HEK293 (cell line): ENCODE measurements around the gene CASP7.

Experiments used
- FEZF1 ChIP-seq: fragments of 450-650 bp; formaldehyde crosslinking; IDR thresholded peaks from 2 replicates; pipeline ENCODE4 v1.5.1; 2016; ENCODE audit warnings: missing biosample characterization, missing genetic modification characterization
- GLI4 ChIP-seq: fragments of 450-650 bp; formaldehyde crosslinking; IDR thresholded peaks from 2 replicates; pipeline ENCODE4 v1.5.1; 2016; ENCODE audit warnings: missing biosample characterization, missing genetic modification characterization
- MYNN ChIP-seq: fragments of 450-650 bp; formaldehyde crosslinking; IDR thresholded peaks from 2 replicates; pipeline ENCODE4 v1.5.1; 2016; ENCODE audit warnings: missing biosample characterization, missing genetic modification characterization, borderline replicate concordance
- MZF1 ChIP-seq: fragments of 450-650 bp; formaldehyde crosslinking; IDR thresholded peaks from 2 replicates; pipeline ENCODE4 v1.5.1; 2017; ENCODE audit warnings: missing biosample characterization, missing genetic modification characterization, borderline replicate concordance
- TRIM28 ChIP-seq: IDR thresholded peaks from 2 replicates; pipeline ENCODE4 v1.6.1; 2011; ENCODE audit warnings: low read length, control low read depth, borderline replicate concordance
- ZNF121 ChIP-seq: fragments of 450-650 bp; formaldehyde crosslinking; IDR thresholded peaks from 2 replicates; pipeline ENCODE4 v1.5.1; 2016; ENCODE audit warnings: missing biosample characterization, missing genetic modification characterization
- ZNF138 ChIP-seq: fragments of 450-650 bp; formaldehyde crosslinking; IDR thresholded peaks from 2 replicates; pipeline ENCODE4 v1.5.1; 2016; ENCODE audit warnings: missing biosample characterization, missing genetic modification characterization, borderline replicate concordance
- ZNF211 ChIP-seq: fragments of 450-650 bp; formaldehyde crosslinking; IDR thresholded peaks from 2 replicates; pipeline ENCODE4 v1.5.1; 2016; ENCODE audit warnings: low read depth, missing biosample characterization, missing genetic modification characterization
- ZNF214 ChIP-seq: fragments of 450-650 bp; formaldehyde crosslinking; IDR thresholded peaks from 2 replicates; pipeline ENCODE4 v1.5.1; 2017; ENCODE audit warnings: missing biosample characterization, mild to moderate bottlenecking, missing genetic modification characterization, borderline replicate concordance
- ZNF302 ChIP-seq: fragments of 450-650 bp; formaldehyde crosslinking; IDR thresholded peaks from 2 replicates; pipeline ENCODE4 v1.5.1; 2016; ENCODE audit warnings: missing biosample characterization, missing genetic modification characterization, low read depth
- ZNF350 ChIP-seq: fragments of 450-650 bp; formaldehyde crosslinking; IDR thresholded peaks from 2 replicates; pipeline ENCODE4 v1.5.0; 2017; ENCODE audit warnings: missing biosample characterization, mild to moderate bottlenecking, missing genetic modification characterization
- ZNF366 ChIP-seq: fragments of 450-650 bp; formaldehyde crosslinking; conservative IDR thresholded peaks from 2 replicates; pipeline ENCODE4 v1.5.1; 2016; ENCODE audit warnings: missing biosample characterization, missing genetic modification characterization
- ZNF558 ChIP-seq: fragments of 450-650 bp; formaldehyde crosslinking; IDR thresholded peaks from 2 replicates; pipeline ENCODE4 v1.5.1; 2016; ENCODE audit warnings: missing biosample characterization, missing genetic modification characterization
- ZNF585B ChIP-seq: fragments of 450-650 bp; formaldehyde crosslinking; IDR thresholded peaks from 2 replicates; pipeline ENCODE4 v1.5.1; 2016; ENCODE audit warnings: missing biosample characterization, missing genetic modification characterization
- ZNF660 ChIP-seq: fragments of 450-650 bp; IDR thresholded peaks from 2 replicates; pipeline ENCODE4 v1.5.1; 2018; ENCODE audit warnings: missing biosample characterization, mild to moderate bottlenecking, missing genetic modification characterization
- ZNF670 ChIP-seq: fragments of 450-650 bp; formaldehyde crosslinking; IDR thresholded peaks from 2 replicates; pipeline ENCODE4 v1.5.1; 2016; ENCODE audit warnings: missing biosample characterization, missing genetic modification characterization, low read depth
- ZNF701 ChIP-seq: fragments of 450-650 bp; formaldehyde crosslinking; IDR thresholded peaks from 2 replicates; pipeline ENCODE4 v1.5.1; 2016; ENCODE audit warnings: missing biosample characterization, missing genetic modification characterization
- ZNF777 ChIP-seq: fragments of 450-650 bp; formaldehyde crosslinking; IDR thresholded peaks from 2 replicates; pipeline ENCODE4 v1.5.1; 2017; ENCODE audit warnings: missing biosample characterization, missing genetic modification characterization, borderline replicate concordance
- ZSCAN23 ChIP-seq: fragments of 450-650 bp; formaldehyde crosslinking; IDR thresholded peaks from 2 replicates; pipeline ENCODE4 v1.5.1; 2016; ENCODE audit warnings: missing biosample characterization, missing genetic modification characterization
- TF ChIP-seq, protein P1 (sequence below): fragments of 450-650 bp; formaldehyde crosslinking; IDR thresholded peaks from 2 replicates; pipeline ENCODE4 v1.5.1; 2016; ENCODE audit warnings: missing biosample characterization, missing genetic modification characterization
- TF ChIP-seq, protein P2 (sequence below): fragments of 450-650 bp; formaldehyde crosslinking; IDR thresholded peaks from 2 replicates; pipeline ENCODE4 v1.5.0; 2017; ENCODE audit warnings: missing biosample characterization, missing genetic modification characterization, borderline replicate concordance
- TF ChIP-seq, protein P3 (sequence below): fragments of 450-650 bp; formaldehyde crosslinking; IDR thresholded peaks from 2 replicates; pipeline ENCODE4 v1.5.1; 2016; ENCODE audit warnings: missing biosample characterization, missing genetic modification characterization, borderline replicate concordance
- TF ChIP-seq, protein P4 (sequence below): fragments of 450-650 bp; formaldehyde crosslinking; IDR thresholded peaks from 2 replicates; pipeline ENCODE4 v1.5.1; 2016; ENCODE audit warnings: missing biosample characterization, missing genetic modification characterization
- TF ChIP-seq, protein P5 (sequence below): fragments of 450-650 bp; IDR thresholded peaks from 2 replicates; pipeline ENCODE4 v1.5.1; 2018; ENCODE audit warnings: missing biosample characterization, mild to moderate bottlenecking, missing genetic modification characterization
- TF ChIP-seq, protein P6 (sequence below): fragments of 450-650 bp; formaldehyde crosslinking; IDR thresholded peaks from 2 replicates; pipeline ENCODE4 v1.5.1; 2017; ENCODE audit warnings: missing biosample characterization, missing genetic modification characterization

CASP7 gene

DNA sequence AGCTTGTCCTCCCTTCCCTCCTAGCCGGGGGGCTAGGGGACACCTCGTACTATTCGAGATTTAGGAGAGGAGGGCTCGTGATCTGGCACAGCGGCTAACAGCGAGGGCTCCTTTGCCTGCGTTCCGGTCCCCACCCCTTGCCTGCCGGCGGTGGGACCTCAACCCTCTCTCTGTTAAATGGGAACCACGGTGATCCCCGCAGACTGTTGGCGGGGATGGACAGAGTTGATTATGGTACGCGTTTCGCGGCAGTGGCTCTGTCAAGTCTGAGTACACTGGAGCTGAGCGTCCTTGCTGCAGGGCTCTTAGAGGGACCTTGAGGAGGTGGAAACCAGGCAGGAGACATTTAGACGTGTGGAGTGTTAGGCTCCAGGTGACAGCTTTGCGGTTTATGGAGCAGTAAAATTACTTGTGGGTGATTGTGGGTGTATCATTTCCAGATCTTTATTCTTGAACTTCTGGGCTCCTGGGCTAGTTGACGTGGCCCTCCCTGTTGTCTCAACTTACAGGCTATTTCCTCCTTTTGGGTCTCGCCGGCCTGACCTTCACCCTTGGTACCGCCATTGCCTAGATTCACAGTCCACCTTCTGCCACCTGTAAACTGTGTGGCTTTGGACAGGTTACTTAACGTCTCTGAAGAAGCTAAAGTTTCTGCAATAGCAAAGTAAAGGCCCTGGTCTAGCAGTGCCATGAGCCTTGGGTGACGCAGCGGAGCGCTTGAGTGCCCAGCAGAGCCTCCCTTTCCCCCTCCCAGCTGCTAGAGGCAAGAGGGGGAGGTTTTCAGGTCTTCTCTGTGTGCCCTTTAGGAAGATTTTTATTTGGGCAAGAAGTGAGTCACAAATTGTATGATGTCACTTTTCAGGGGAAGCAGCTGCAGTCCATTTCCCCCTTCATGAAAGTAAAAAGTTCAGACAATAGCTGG lies 739 bp downstream of the CASP7 start (continued):
- TF ChIP-seq, protein P1, sequence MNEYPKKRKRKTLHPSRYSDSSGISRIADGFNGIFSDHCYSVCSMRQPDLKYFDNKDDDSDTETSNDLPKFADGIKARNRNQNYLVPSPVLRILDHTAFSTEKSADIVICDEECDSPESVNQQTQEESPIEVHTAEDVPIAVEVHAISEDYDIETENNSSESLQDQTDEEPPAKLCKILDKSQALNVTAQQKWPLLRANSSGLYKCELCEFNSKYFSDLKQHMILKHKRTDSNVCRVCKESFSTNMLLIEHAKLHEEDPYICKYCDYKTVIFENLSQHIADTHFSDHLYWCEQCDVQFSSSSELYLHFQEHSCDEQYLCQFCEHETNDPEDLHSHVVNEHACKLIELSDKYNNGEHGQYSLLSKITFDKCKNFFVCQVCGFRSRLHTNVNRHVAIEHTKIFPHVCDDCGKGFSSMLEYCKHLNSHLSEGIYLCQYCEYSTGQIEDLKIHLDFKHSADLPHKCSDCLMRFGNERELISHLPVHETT (tag by site-specific recombination), result no peak; the same call in 1 of the 2 replicates
- TF ChIP-seq ZSCAN23 (tag by site-specific recombination) (no peak), ZNF366 (tag by site-specific recombination) (no peak), ZNF214 (tag by site-specific recombination) (no peak), MZF1 (tag by site-specific recombination) (peak; percentile 94; the same call in 1 of the 2 replicates), FEZF1 (tag by site-specific recombination) (peak; percentile 8; the same call in 1 of the 2 replicates), ZNF701 (tag by site-specific recombination) (no peak), ZNF302 (tag by site-specific recombination) (no peak), TRIM28 (0 out of 2 replicates have a peak, but pooled peaks have one; percentile 29), ZNF121 (tag by site-specific recombination) (no peak), ZNF670 (tag by site-specific recombination) (no peak), ZNF558 (no peak), ZNF350 (tag by site-specific recombination) (no peak), ZNF138 (tag by site-specific recombination) (no peak), ZNF660 (tag by site-specific recombination) (peak; percentile 78), ZNF211 (tag by site-specific recombination) (no peak), ZNF585B (tag by site-specific recombination) (no peak), MYNN (tag by site-specific recombination) (no peak), ZNF777 (tag by site-specific recombination) (no peak), GLI4 (no peak)
- TF ChIP-seq, protein P2, sequence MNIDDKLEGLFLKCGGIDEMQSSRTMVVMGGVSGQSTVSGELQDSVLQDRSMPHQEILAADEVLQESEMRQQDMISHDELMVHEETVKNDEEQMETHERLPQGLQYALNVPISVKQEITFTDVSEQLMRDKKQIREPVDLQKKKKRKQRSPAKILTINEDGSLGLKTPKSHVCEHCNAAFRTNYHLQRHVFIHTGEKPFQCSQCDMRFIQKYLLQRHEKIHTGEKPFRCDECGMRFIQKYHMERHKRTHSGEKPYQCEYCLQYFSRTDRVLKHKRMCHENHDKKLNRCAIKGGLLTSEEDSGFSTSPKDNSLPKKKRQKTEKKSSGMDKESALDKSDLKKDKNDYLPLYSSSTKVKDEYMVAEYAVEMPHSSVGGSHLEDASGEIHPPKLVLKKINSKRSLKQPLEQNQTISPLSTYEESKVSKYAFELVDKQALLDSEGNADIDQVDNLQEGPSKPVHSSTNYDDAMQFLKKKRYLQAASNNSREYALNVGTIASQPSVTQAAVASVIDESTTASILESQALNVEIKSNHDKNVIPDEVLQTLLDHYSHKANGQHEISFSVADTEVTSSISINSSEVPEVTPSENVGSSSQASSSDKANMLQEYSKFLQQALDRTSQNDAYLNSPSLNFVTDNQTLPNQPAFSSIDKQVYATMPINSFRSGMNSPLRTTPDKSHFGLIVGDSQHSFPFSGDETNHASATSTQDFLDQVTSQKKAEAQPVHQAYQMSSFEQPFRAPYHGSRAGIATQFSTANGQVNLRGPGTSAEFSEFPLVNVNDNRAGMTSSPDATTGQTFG (tag by site-specific recombination), result no peak
- TF ChIP-seq, protein P3, sequence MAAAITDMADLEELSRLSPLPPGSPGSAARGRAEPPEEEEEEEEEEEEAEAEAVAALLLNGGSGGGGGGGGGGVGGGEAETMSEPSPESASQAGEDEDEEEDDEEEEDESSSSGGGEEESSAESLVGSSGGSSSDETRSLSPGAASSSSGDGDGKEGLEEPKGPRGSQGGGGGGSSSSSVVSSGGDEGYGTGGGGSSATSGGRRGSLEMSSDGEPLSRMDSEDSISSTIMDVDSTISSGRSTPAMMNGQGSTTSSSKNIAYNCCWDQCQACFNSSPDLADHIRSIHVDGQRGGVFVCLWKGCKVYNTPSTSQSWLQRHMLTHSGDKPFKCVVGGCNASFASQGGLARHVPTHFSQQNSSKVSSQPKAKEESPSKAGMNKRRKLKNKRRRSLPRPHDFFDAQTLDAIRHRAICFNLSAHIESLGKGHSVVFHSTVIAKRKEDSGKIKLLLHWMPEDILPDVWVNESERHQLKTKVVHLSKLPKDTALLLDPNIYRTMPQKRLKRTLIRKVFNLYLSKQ (tag by site-specific recombination), result no peak
- TF ChIP-seq, protein P4, sequence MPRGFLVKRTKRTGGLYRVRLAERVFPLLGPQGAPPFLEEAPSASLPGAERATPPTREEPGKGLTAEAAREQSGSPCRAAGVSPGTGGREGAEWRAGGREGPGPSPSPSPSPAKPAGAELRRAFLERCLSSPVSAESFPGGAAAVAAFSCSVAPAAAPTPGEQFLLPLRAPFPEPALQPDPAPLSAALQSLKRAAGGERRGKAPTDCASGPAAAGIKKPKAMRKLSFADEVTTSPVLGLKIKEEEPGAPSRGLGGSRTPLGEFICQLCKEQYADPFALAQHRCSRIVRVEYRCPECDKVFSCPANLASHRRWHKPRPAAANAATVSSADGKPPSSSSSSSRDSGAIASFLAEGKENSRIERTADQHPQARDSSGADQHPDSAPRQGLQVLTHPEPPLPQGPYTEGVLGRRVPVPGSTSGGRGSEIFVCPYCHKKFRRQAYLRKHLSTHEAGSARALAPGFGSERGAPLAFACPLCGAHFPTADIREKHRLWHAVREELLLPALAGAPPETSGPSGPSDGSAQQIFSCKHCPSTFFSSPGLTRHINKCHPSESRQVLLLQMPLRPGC (tag by site-specific recombination), result no peak
- TF ChIP-seq, protein P5, sequence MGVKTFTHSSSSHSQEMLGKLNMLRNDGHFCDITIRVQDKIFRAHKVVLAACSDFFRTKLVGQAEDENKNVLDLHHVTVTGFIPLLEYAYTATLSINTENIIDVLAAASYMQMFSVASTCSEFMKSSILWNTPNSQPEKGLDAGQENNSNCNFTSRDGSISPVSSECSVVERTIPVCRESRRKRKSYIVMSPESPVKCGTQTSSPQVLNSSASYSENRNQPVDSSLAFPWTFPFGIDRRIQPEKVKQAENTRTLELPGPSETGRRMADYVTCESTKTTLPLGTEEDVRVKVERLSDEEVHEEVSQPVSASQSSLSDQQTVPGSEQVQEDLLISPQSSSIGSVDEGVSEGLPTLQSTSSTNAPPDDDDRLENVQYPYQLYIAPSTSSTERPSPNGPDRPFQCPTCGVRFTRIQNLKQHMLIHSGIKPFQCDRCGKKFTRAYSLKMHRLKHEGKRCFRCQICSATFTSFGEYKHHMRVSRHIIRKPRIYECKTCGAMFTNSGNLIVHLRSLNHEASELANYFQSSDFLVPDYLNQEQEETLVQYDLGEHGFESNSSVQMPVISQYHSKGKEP (tag by site-specific recombination), result no peak
- TF ChIP-seq, protein P6, sequence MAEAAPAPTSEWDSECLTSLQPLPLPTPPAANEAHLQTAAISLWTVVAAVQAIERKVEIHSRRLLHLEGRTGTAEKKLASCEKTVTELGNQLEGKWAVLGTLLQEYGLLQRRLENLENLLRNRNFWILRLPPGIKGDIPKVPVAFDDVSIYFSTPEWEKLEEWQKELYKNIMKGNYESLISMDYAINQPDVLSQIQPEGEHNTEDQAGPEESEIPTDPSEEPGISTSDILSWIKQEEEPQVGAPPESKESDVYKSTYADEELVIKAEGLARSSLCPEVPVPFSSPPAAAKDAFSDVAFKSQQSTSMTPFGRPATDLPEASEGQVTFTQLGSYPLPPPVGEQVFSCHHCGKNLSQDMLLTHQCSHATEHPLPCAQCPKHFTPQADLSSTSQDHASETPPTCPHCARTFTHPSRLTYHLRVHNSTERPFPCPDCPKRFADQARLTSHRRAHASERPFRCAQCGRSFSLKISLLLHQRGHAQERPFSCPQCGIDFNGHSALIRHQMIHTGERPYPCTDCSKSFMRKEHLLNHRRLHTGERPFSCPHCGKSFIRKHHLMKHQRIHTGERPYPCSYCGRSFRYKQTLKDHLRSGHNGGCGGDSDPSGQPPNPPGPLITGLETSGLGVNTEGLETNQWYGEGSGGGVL (tag by site-specific recombination), result peak; percentile 98
